Measurements from ENCODE around the gene MARCHF9.
A peak's percentile ranks its signal among the peaks of the same experiment; 100 is the strongest.

The MARCHF9 gene

GRCh38 chr12:57735198-57735855 lies 19.6 kb upstream of the MARCHF9 start:
- no peak overlapping the region for H3K9ac ChIP-seq (ENCODE audit: low read length)

GRCh38 chr12:57735952-57736740 lies 18.8 kb upstream of the MARCHF9 start:
- H3K36me3 ChIP-seq (ENCODE audit: insufficient read depth, low read length), result no peaks in the 10 kb centered on the region
- H3K9ac ChIP-seq (ENCODE audit: low read length), result no peak overlapping the region
- no peaks in the 10 kb centered on the region for H3K9me3 ChIP-seq (ENCODE audit: low read length)
- peaks cover 53 to 61% of the 10 kb centered on the region in 2 donors for H3K27me3 ChIP-seq (ENCODE audit: control insufficient read depth in 1 of 2, insufficient read depth in 2 of 2, low read length in 2 of 2)
- H3K4me1 ChIP-seq (ENCODE audit: insufficient read depth, low read length), result peaks cover 19% of the 10 kb centered on the region
- no peak overlapping the region for H3K4me3 ChIP-seq (ENCODE audit: low read depth in 1 of 2, low read length in 2 of 2)
- H3K27ac ChIP-seq (ENCODE audit: low read depth, low read length), result no peak overlapping the region

More at GRCh38 chr12:57735198-57735855, 19.6 kb upstream of the MARCHF9 start:
- no peak overlapping the region for H3K4me3 ChIP-seq (ENCODE audit: low read depth in 1 of 2, low read length in 2 of 2)
- no peak overlapping the region for H3K27ac ChIP-seq (ENCODE audit: low read depth, low read length)
- H3K27me3 ChIP-seq (ENCODE audit: control insufficient read depth in 1 of 2, insufficient read depth in 2 of 2, low read length in 2 of 2), result peaks cover 53 to 61% of the 10 kb centered on the region in 2 donors
- H3K36me3 ChIP-seq (ENCODE audit: insufficient read depth, low read length), result no peaks in the 10 kb centered on the region
- H3K4me1 ChIP-seq (ENCODE audit: insufficient read depth, low read length), result peaks cover 19% of the 10 kb centered on the region
- no peaks in the 10 kb centered on the region for H3K9me3 ChIP-seq (ENCODE audit: low read length)

GRCh38 chr12:57736741-57737466 lies 18.0 kb upstream of the MARCHF9 start:
- Histone ChIP-seq H3K27me3 (ENCODE audit: control insufficient read depth in 1 of 2, insufficient read depth in 2 of 2, low read length in 2 of 2) (peaks cover 53 to 61% of the 10 kb centered on the region in 2 donors), H3K27ac (ENCODE audit: low read depth, low read length) (no peak overlapping the region), H3K9me3 (ENCODE audit: low read length) (no peaks in the 10 kb centered on the region), H3K9ac (ENCODE audit: low read length) (no peak overlapping the region), H3K4me1 (ENCODE audit: insufficient read depth, low read length) (peaks cover 19% of the 10 kb centered on the region), H3K36me3 (ENCODE audit: insufficient read depth, low read length) (no peaks in the 10 kb centered on the region), H3K4me3 (ENCODE audit: low read depth in 1 of 2, low read length in 2 of 2) (peak overlapping the region in 1 of 2 donors; percentile 35)

DNA sequence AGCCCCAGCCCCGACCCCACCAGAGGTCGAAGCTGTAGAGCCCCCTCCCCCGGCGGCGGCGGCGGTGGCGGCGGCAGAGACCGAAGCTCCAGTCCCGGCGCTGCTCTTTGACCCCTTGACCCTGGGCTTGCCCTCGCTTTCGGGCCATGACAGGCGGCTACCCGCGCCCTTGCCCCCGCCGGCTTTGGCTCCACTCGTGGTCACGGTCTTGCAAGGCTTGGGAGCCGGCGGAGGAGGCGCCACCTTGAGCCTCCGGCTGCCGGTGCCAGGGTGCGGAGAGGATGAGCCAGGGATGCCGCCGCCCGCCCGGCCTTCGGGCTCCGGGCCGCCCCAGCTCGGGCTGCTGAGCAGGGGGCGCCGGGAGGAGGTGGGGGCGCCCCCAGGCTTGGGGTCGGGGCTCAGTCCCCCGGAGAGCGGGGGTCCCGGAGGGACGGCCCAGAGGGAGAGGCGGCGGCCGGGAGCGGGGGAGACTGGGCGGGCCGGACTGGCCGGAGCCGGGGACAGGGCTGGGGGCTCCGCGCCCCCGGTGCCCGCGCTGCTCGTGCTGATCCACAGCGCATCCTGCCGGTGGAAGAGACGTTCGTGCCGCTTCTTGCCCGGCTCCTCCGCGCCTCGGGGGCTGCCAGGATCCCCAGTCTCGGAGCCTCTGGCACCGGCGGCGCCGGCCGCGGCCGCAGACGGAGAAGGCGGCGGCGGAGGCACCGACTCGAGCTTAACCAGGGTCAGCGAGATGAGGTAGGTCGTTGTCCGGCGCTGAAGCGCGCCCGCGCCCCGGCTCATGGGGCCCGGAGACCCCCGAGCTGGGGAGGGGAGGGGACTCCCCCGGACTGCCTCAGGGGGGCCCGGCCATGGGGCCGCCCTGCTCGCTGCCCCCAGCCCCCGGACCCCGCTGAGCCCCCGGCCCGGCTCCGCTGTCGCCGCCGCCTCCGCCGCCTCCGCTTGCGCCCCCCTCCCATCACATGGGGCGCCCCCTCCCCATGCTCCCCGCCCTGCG lies 17.1 kb upstream of the MARCHF9 start:
- Histone ChIP-seq H3K4me1 (ENCODE audit: insufficient read depth, low read length) (peaks cover 19% of the 10 kb centered on the region), H3K9me3 (ENCODE audit: low read length) (no peaks in the 10 kb centered on the region), H3K27me3 (ENCODE audit: control insufficient read depth in 1 of 2, insufficient read depth in 2 of 2, low read length in 2 of 2) (peaks cover 53 to 61% of the 10 kb centered on the region in 2 donors), H3K27ac (ENCODE audit: low read depth, low read length) (no peak overlapping the region), H3K36me3 (ENCODE audit: insufficient read depth, low read length) (no peaks in the 10 kb centered on the region), H3K9ac (ENCODE audit: low read length) (no peak overlapping the region), H3K4me3 (ENCODE audit: low read depth in 1 of 2, low read length in 2 of 2) (peak overlapping the region in 1 of 2 donors; percentile 35)

DNA sequence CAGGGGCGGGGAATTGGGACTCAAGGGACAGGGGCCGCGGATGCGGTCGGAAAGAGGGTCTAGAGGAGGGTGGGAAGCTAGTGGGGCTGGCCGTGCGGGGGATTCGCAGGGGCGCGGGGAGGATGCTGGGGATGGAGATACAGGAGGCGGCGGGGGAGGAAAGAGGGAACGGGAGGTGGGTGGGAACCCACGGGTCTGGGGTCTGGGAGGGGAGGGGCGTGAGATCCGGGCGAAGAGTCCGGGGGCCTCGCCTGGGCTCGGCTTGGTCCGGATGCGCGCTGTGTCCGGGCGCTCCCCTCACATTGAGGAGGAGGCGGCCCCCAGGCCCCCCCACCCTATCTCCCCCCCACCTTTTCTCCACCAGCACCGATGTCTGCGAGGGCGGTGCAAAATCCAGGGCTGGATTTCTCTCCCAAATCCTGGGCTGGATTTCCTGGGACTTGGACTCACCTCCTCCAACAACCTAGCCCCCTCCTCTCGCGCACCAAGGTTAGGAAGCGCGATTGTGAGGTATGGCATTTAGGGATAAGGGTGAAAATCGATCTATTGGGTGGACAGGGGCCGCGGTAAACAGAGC lies 16.2 kb upstream of the MARCHF9 start, which contains the start of gene AGAP2:
Gene AGAP2, minus strand, starts transcription at position 82 of the 577 bp plus-strand sequence. CDS start 496 bp downstream, outside the sequence.
- H3K9ac ChIP-seq (ENCODE audit: low read length), result no peak within 1 kb of the TSS

GRCh38 chr12:57739387-57739786 lies 15.5 kb upstream of the MARCHF9 start:
- no peak overlapping the region for H3K9ac ChIP-seq (ENCODE audit: low read length)
- H3K36me3 ChIP-seq (ENCODE audit: insufficient read depth, low read length), result no peaks in the 10 kb centered on the region
- H3K27ac ChIP-seq (ENCODE audit: low read depth, low read length), result no peak overlapping the region
- peaks cover 41 to 57% of the 10 kb centered on the region in 2 donors for H3K27me3 ChIP-seq (ENCODE audit: control insufficient read depth in 1 of 2, insufficient read depth in 2 of 2, low read length in 2 of 2)
- H3K4me1 ChIP-seq (ENCODE audit: insufficient read depth, low read length), result peaks cover 25% of the 10 kb centered on the region
- no peak overlapping the region for H3K4me3 ChIP-seq (ENCODE audit: low read depth in 1 of 2, low read length in 2 of 2)
- H3K9me3 ChIP-seq (ENCODE audit: low read length), result no peaks in the 10 kb centered on the region

More for the DNA sequence above, 16.2 kb upstream of the MARCHF9 start, which contains the start of gene AGAP2:
- H3K9me3 ChIP-seq (ENCODE audit: low read length), result no peaks in the 10 kb centered on the region
- peaks cover 19% of the 10 kb centered on the region for H3K4me1 ChIP-seq (ENCODE audit: insufficient read depth, low read length)
- peaks cover 47 to 61% of the 10 kb centered on the region in 2 donors for H3K27me3 ChIP-seq (ENCODE audit: control insufficient read depth in 1 of 2, insufficient read depth in 2 of 2, low read length in 2 of 2)
- H3K4me3 ChIP-seq (ENCODE audit: low read depth in 1 of 2, low read length in 2 of 2), result peak within 1 kb of the TSS in 1 of 2 donors; percentile 35
- H3K36me3 ChIP-seq (ENCODE audit: insufficient read depth, low read length), result no peaks in the 10 kb centered on the region
- no peak within 1 kb of the TSS for H3K27ac ChIP-seq (ENCODE audit: low read depth, low read length)

DNA sequence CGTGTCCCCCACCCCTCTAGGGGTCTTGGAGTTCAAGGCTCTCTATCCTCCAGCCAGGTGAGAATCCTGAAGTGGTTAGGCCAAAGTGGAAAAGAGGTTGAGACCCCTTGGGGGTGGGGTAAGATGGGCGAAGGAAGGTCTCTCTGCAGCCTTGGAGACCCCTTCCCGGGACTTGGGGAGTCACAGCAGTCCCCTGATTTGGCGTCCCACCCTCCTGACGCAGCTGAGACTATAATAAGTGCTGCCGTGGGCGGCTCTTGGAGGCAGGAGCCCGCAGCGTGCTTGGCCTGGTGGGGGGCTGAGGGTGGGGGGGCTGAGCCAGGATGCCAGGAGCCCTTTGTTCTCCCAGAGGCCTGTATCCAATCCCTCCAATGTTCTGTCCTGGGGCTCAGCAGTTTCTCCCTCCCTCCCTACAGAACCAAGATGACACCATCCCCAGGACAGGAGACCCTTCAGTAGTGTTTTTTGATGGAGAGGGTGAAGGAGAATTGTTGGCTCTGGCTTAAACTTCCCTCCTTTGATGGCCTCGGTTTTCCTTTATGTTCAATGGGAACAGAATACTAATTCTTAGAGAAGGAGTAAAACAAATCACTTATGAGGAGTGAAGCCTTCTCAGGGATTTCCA lies 14.9 kb upstream of the MARCHF9 start:
- no peaks in the 10 kb centered on the region for H3K36me3 ChIP-seq (ENCODE audit: insufficient read depth, low read length)

DNA sequence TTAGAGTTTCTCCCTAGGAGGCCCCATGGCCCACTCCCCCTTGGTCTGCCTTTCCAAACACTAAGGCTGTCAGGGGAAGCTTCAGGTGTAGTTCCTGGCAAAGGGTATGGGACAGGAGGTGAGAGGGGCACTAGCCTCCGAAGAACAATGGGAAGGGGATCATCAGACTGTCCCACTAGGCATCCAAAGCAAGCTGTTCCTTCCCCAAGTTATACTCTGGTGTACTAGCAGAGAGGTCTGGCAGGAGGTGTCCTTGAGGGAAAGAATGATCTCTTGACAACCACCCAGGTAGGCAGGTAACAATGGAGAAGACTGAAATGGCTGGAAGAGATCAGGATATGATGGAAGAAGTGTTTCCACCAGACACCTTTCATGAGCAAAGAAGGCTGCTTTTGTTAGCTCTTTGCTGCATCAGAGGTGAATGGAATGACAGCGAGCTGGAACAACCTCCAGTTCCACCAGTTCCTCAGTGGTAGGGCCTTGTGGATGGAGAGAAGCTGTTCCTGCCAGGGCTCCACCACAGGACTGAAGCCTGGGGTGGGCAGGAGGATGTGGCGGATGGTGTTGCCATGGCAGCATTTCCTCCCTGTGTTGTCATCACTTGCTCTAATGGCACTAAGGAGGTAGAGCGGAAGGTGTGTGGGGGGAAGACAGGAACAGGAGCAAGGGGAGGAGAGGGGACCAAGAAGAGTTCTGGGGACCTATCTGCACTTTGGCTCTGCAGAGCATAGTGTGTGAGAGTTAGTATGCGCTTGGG lies 14.1 kb upstream of the MARCHF9 start:
- no peak overlapping the region for H3K27ac ChIP-seq (ENCODE audit: low read depth, low read length)
- peaks cover 26 to 45% of the 10 kb centered on the region in 2 donors for H3K27me3 ChIP-seq (ENCODE audit: control insufficient read depth in 1 of 2, insufficient read depth in 2 of 2, low read length in 2 of 2)
- peaks cover 26% of the 10 kb centered on the region for H3K4me1 ChIP-seq (ENCODE audit: insufficient read depth, low read length)
- H3K36me3 ChIP-seq (ENCODE audit: insufficient read depth, low read length), result peaks cover under 1% of the 10 kb centered on the region
- no peak overlapping the region for H3K4me3 ChIP-seq (ENCODE audit: low read depth in 1 of 2, low read length in 2 of 2)
- no peaks in the 10 kb centered on the region for H3K9me3 ChIP-seq (ENCODE audit: low read length)
- no peak overlapping the region for H3K9ac ChIP-seq (ENCODE audit: low read length)

More for the DNA sequence above, 14.9 kb upstream of the MARCHF9 start:
- no peak overlapping the region for H3K27ac ChIP-seq (ENCODE audit: low read depth, low read length)
- H3K9me3 ChIP-seq (ENCODE audit: low read length), result no peaks in the 10 kb centered on the region
- H3K4me3 ChIP-seq (ENCODE audit: low read depth in 1 of 2, low read length in 2 of 2), result no peak overlapping the region
- peaks cover 25% of the 10 kb centered on the region for H3K4me1 ChIP-seq (ENCODE audit: insufficient read depth, low read length)
- no peak overlapping the region for H3K9ac ChIP-seq (ENCODE audit: low read length)
- peaks cover 34 to 53% of the 10 kb centered on the region in 2 donors for H3K27me3 ChIP-seq (ENCODE audit: control insufficient read depth in 1 of 2, insufficient read depth in 2 of 2, low read length in 2 of 2)

GRCh38 chr12:57741413-57741789 lies 13.5 kb upstream of the MARCHF9 start:
- Histone ChIP-seq H3K9ac (ENCODE audit: low read length) (no peak overlapping the region), H3K4me3 (ENCODE audit: low read depth in 1 of 2, low read length in 2 of 2) (no peak overlapping the region), H3K27ac (ENCODE audit: low read depth, low read length) (no peak overlapping the region), H3K9me3 (ENCODE audit: low read length) (no peaks in the 10 kb centered on the region), H3K4me1 (ENCODE audit: insufficient read depth, low read length) (peaks cover 25% of the 10 kb centered on the region), H3K27me3 (ENCODE audit: control insufficient read depth in 1 of 2, insufficient read depth in 2 of 2, low read length in 2 of 2) (peaks cover 22 to 39% of the 10 kb centered on the region in 2 donors), H3K36me3 (ENCODE audit: insufficient read depth, low read length) (peaks cover 6% of the 10 kb centered on the region)
